DND-41 (cell line): ENCODE measurements around the gene ANKDD1B.

Experiments
- CTCF ChIP-seq: IDR thresholded peaks from 2 replicates; pipeline ENCODE4 v1.5.1; 2012; ENCODE audit warnings: borderline replicate concordance, low read length, moderate library complexity, mild to moderate bottlenecking; ENCODE audit not compliant: poor library complexity, severe bottlenecking; ENCODE audit errors: extremely low read depth
- EZH2 ChIP-seq: IDR thresholded peaks from 3 replicates; pipeline ENCODE4 v1.6.1; 2012; ENCODE audit warnings: borderline replicate concordance, low read depth, mild to moderate bottlenecking, moderate library complexity, low read length, inconsistent platforms; ENCODE audit not compliant: severe bottlenecking

DNA sequence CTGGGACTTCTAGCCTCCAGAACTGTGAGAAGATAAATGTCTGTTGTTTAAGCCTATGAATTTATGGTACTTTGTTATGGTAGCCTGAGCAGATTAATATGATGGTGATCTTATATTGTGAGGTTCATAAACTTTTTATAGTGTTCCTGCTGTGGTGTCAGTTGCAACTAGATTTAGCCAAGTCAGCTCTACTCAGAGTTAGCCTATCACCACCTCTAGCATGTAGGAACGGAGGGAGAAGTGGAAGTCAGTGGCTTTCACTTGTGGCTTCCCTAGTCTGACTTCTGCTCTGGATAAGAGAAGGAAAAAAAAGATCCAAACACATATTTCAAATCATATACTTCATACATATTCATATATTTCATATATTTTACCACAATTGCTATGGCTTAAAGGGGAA is 99.4 kb downstream of the ANKDD1B start:
- TF ChIP-seq CTCF (no peak), EZH2 (no peak)
